Limb (tissue), 2 donors: ENCODE data around the gene ZBTB8A.
"Not testable (repeated sequence)": the region's sequence is repeated elsewhere in the genome, so short reads cannot be mapped to it uniquely, and the experiment has no call there.

Source experiments
- DNase-seq, 2 donors: peaks; one replicate each; pipeline ENCODE4 v3.0.0-alpha.2; 2016; ENCODE audit errors: extremely low spot score in 2 of 2

The ZBTB8A gene

GRCh38 chr1:32619701-32620485, 80.7 kb downstream of the ZBTB8A start:
- peak in 1 of 2 donors; percentile 8 for DNase-seq

GRCh38 chr1:32622205-32622604, 83.0 kb downstream of the ZBTB8A start:
- no peak for DNase-seq

- no peak for DNase-seq
Measured at GRCh38 chr1:32622806-32623681, 83.8 kb downstream of the ZBTB8A start.

GRCh38 chr1:32623775-32624174, 84.5 kb downstream of the ZBTB8A start:
- DNase-seq, result no peak

- DNase-seq, result no peak
Measured at GRCh38 chr1:32626176-32626575, 86.9 kb downstream of the ZBTB8A start.

- DNase-seq, result no peak
Measured at GRCh38 chr1:32627596-32628162, 88.5 kb downstream of the ZBTB8A start.

- not testable (repeated sequence) for DNase-seq
Measured at GRCh38 chr1:32630173-32630572, 90.9 kb downstream of the ZBTB8A start.

- DNase-seq, result no peak
Measured at GRCh38 chr1:32632829-32633228, 93.6 kb downstream of the ZBTB8A start.

GRCh38 chr1:32635508-32636277, 96.5 kb downstream of the ZBTB8A start:
- DNase-seq, result no peak

GRCh38 chr1:32636914-32637645, 97.9 kb downstream of the ZBTB8A start:
- DNase-seq, result no peak

GRCh38 chr1:32639489-32640075, 100.4 kb downstream of the ZBTB8A start:
- DNase-seq, result no peak

GRCh38 chr1:32642292-32642827, 103.1 kb downstream of the ZBTB8A start:
- not testable (repeated sequence) for DNase-seq

- no peak for DNase-seq
Measured at GRCh38 chr1:32644426-32644825, 105.2 kb downstream of the ZBTB8A start.

- DNase-seq, result no peak
Measured at GRCh38 chr1:32647308-32648134, 108.3 kb downstream of the ZBTB8A start.

GRCh38 chr1:32650248-32650751, 111.1 kb downstream of the ZBTB8A start, which contains the start of gene ZBTB8OS:
ZBTB8OS (minus strand) TSS chr1:32650550; CDS start chr1:32650529, 21 bp downstream.
- DNase-seq, result peak; percentile 90 to 97

GRCh38 chr1:32650752-32651460, 111.7 kb downstream of the ZBTB8A start, which contains the start of gene RBBP4:
RBBP4 (plus strand) TSS chr1:32651208; CDS start chr1:32651307, 99 bp downstream.
- peak; percentile 97 to 100 for DNase-seq

GRCh38 chr1:32651461-32652073, 112.3 kb downstream of the ZBTB8A start:
- DNase-seq, result no peak
